Osteoblast (primary cell): ENCODE data around the gene UPK2. TPM values are rescaled to one million over a fixed set of nuclear protein-coding genes. Genes with fewer than 3 reads are reported as not detected.

ENCODE experiments used
- DNase-seq: peaks from one replicate; pipeline ENCODE4 v3.0.0; 2011; ENCODE audit warnings: low spot score, mixed read lengths; ENCODE audit not compliant: insufficient read length; ENCODE audit errors: missing footprints
- H2AFZ ChIP-seq: 2 replicates; pipeline ENCODE4 v1.6.0; 2011; ENCODE audit warnings: mild to moderate bottlenecking, low read length
- H3K27ac ChIP-seq: 2 replicates; pipeline ENCODE4 v1.5.1; 2011; ENCODE audit warnings: mild to moderate bottlenecking, low read depth, low read length, moderate library complexity
- H3K27me3 ChIP-seq: 2 replicates; pipeline ENCODE4 v1.6.0; 2012; ENCODE audit warnings: mild to moderate bottlenecking, control low read depth, inconsistent platforms, low read length, moderate library complexity; ENCODE audit not compliant: insufficient read depth
- H3K36me3 ChIP-seq: 2 replicates; pipeline ENCODE4 v1.5.1; 2011; ENCODE audit warnings: mild to moderate bottlenecking, low read length, control low read depth, moderate library complexity; ENCODE audit not compliant: insufficient read depth
- H3K4me1 ChIP-seq: 2 replicates; pipeline ENCODE4 v1.5.1; 2011; ENCODE audit warnings: mild to moderate bottlenecking, low read length, control low read depth, moderate library complexity; ENCODE audit not compliant: insufficient read depth
- H3K4me2 ChIP-seq: 2 replicates; pipeline ENCODE4 v1.6.0; 2011; ENCODE audit warnings: mild to moderate bottlenecking, low read length; ENCODE audit not compliant: insufficient read depth
- H3K4me3 ChIP-seq: fragments of 200-600 bp; sonication (generic); 3 replicates; pipeline ENCODE4 v1.5.1; 2012; ENCODE audit warnings: mild to moderate bottlenecking, low read length, inconsistent platforms; ENCODE audit not compliant: insufficient read depth
- H3K79me2 ChIP-seq: 2 replicates; pipeline ENCODE4 v1.6.0; 2012; ENCODE audit warnings: mild to moderate bottlenecking, low read length, control low read depth, inconsistent platforms; ENCODE audit not compliant: insufficient read depth
- H3K9me3 ChIP-seq: 2 replicates; pipeline ENCODE4 v1.5.1; 2011; ENCODE audit warnings: low read depth, low read length, control low read depth
- H4K20me1 ChIP-seq: 2 replicates; pipeline ENCODE4 v1.6.0; 2012; ENCODE audit warnings: mild to moderate bottlenecking, low read length, control low read depth; ENCODE audit not compliant: insufficient read depth
- CTCF ChIP-seq: IDR thresholded peaks from 2 replicates; pipeline ENCODE4 v1.5.1; 2011; ENCODE audit warnings: mild to moderate bottlenecking, low read depth, low read length, moderate library complexity; ENCODE audit errors: extremely low read depth
- total RNA-seq: library from RNA; depleted of rRNA; stranded (reverse); fragments of >200 nt; gene quantifications from 2 replicates; pipeline ENCODE4 v1.2.3, GENCODE V29; 2012

The UPK2 gene
- total RNA-seq, 1 donor = not detected

- peak; percentile 52 for DNase-seq
- Histone ChIP-seq H3K4me1 (no peaks in the 10 kb centered on the region), H2AFZ (no peak overlapping the region), H3K79me2 (no peaks in the 10 kb centered on the region), H3K36me3 (no peaks in the 10 kb centered on the region), H3K4me2 (no peak overlapping the region), H3K27ac (no peak overlapping the region), H4K20me1 (no peaks in the 10 kb centered on the region), H3K9me3 (no peaks in the 10 kb centered on the region), H3K27me3 (peaks cover 33% of the 10 kb centered on the region), H3K4me3 (no peak overlapping the region)
- TF ChIP-seq CTCF = no peak
Measured at GRCh38 chr11:118956847-118957469, 860 bp downstream of the UPK2 start.

DNA sequence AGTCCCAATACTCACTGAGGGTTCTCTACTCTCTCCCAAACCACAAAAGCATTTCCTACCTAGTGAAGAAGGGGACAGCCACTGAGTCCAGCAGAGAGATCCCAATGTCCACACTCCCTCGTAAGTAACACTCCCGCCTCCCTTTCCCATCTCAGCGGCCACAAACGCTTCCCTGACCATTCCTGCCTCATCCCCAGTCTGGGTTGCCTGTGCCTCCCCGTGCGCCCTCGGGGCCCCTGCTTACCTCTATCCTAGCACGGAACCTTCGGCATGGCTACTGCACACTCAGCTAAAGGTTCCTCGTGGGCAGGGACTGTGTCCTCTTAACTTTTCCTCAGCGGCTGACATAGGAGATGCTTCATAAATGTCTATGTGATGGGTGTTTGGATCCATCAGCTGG lies 1.5 kb downstream of the UPK2 start:
- H3K36me3 ChIP-seq = no peaks in the 10 kb centered on the region
- H3K79me2 ChIP-seq = no peaks in the 10 kb centered on the region
- H3K4me2 ChIP-seq = no peak overlapping the region
- H3K9me3 ChIP-seq = no peaks in the 10 kb centered on the region
- no peaks in the 10 kb centered on the region for H3K4me1 ChIP-seq
- no peaks in the 10 kb centered on the region for H4K20me1 ChIP-seq
- no peak overlapping the region for H3K4me3 ChIP-seq
- DNase-seq = peak; percentile 57
- H2AFZ ChIP-seq = no peak overlapping the region
- no peak for TF ChIP-seq CTCF
- no peak overlapping the region for H3K27ac ChIP-seq
- peaks cover 32% of the 10 kb centered on the region for H3K27me3 ChIP-seq

GRCh38 chr11:118957968-118958367 lies 1.9 kb downstream of the UPK2 start:
- Histone ChIP-seq H2AFZ (no peak overlapping the region), H3K4me2 (no peak overlapping the region), H3K4me3 (no peak overlapping the region), H3K79me2 (no peaks in the 10 kb centered on the region), H3K27me3 (peaks cover 28% of the 10 kb centered on the region), H3K9me3 (no peaks in the 10 kb centered on the region), H3K27ac (no peak overlapping the region), H3K4me1 (no peaks in the 10 kb centered on the region), H3K36me3 (no peaks in the 10 kb centered on the region), H4K20me1 (no peaks in the 10 kb centered on the region)
- peak; percentile 13 for DNase-seq
- no peak for TF ChIP-seq CTCF

- TF ChIP-seq CTCF = no peak
- Histone ChIP-seq H3K4me1 (no peaks in the 10 kb centered on the region), H3K9me3 (no peaks in the 10 kb centered on the region), H3K27ac (no peak overlapping the region), H3K4me2 (no peak overlapping the region), H4K20me1 (no peaks in the 10 kb centered on the region), H2AFZ (no peak overlapping the region), H3K27me3 (peaks cover 26% of the 10 kb centered on the region), H3K4me3 (no peak overlapping the region), H3K79me2 (no peaks in the 10 kb centered on the region), H3K36me3 (no peaks in the 10 kb centered on the region)
- DNase-seq = peak; percentile 62
Measured at GRCh38 chr11:118958577-118958976, 2.5 kb downstream of the UPK2 start.
